ENCODE data around the gene ALDH1L2.

- TF ChIP-seq POLR2AphosphoS5 (IDR thresholded peaks at IDR 0.05; ENCODE audit: low read depth, low read length) (no peak), TAF1 (IDR thresholded peaks at IDR 0.05; ENCODE audit: borderline replicate concordance, insufficient read depth, low read length) (no peak), SIN3A (IDR thresholded peaks at IDR 0.05; ENCODE audit: borderline replicate concordance, insufficient read depth, low read length) (no peak)
- TF ChIP-seq, protein P1, sequence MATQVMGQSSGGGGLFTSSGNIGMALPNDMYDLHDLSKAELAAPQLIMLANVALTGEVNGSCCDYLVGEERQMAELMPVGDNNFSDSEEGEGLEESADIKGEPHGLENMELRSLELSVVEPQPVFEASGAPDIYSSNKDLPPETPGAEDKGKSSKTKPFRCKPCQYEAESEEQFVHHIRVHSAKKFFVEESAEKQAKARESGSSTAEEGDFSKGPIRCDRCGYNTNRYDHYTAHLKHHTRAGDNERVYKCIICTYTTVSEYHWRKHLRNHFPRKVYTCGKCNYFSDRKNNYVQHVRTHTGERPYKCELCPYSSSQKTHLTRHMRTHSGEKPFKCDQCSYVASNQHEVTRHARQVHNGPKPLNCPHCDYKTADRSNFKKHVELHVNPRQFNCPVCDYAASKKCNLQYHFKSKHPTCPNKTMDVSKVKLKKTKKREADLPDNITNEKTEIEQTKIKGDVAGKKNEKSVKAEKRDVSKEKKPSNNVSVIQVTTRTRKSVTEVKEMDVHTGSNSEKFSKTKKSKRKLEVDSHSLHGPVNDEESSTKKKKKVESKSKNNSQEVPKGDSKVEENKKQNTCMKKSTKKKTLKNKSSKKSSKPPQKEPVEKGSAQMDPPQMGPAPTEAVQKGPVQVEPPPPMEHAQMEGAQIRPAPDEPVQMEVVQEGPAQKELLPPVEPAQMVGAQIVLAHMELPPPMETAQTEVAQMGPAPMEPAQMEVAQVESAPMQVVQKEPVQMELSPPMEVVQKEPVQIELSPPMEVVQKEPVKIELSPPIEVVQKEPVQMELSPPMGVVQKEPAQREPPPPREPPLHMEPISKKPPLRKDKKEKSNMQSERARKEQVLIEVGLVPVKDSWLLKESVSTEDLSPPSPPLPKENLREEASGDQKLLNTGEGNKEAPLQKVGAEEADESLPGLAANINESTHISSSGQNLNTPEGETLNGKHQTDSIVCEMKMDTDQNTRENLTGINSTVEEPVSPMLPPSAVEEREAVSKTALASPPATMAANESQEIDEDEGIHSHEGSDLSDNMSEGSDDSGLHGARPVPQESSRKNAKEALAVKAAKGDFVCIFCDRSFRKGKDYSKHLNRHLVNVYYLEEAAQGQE (IDR thresholded peaks at IDR 0.05; ENCODE audit: insufficient read depth in 1 of 2, low read depth in 2 of 2, low read length in 2 of 2) = no peak
These were observed 18.4 kb upstream of the ALDH1L2 start for GRCh38 chr12:105102673-105103072.

Measured in PFSK-1 (cell line).